HepG2 (cell line): ENCODE data around the gene ZNF674.

ENCODE experiments used
- ATF2 ChIP-seq: sonication (generic); formaldehyde crosslinking; IDR thresholded peaks from 2 replicates; pipeline ENCODE4 v1.4.0; 2020; ENCODE audit warnings: missing genetic modification reagents
- CTCF ChIP-seq: sonication (generic); formaldehyde crosslinking; IDR thresholded peaks from 2 replicates; pipeline ENCODE4 v1.5.0; 2020; ENCODE audit warnings: mild to moderate bottlenecking, missing genetic modification reagents, moderate library complexity
- EZH2 ChIP-seq: conservative IDR thresholded peaks from 2 replicates; pipeline ENCODE4 v1.6.1; 2012; ENCODE audit warnings: mild to moderate bottlenecking, low read depth, low read length, moderate library complexity
- HMG20A ChIP-seq: IDR thresholded peaks from 2 replicates; pipeline ENCODE4 v1.6.1; 2016; ENCODE audit warnings: borderline replicate concordance
- NFIC ChIP-seq: IDR thresholded peaks from 2 replicates; pipeline ENCODE4 v1.6.1; 2012; ENCODE audit warnings: mild to moderate bottlenecking, low read length, inconsistent platforms
- POLR2A ChIP-seq, 2 experiments: IDR thresholded peaks; 2 replicates each; pipeline ENCODE4 v1.6.1; 2011; ENCODE audit warnings: low read depth in 2 of 2, low read length in 2 of 2, mild to moderate bottlenecking in 1 of 2, moderate library complexity in 1 of 2; ENCODE audit not compliant: insufficient read depth in 1 of 2
- REXO4 ChIP-seq: sonication (generic); formaldehyde crosslinking; IDR thresholded peaks from 2 replicates; pipeline ENCODE4 v1.8.0; 2022; ENCODE audit warnings: missing genetic modification reagents, mild to moderate bottlenecking, borderline replicate concordance
- ZBTB7B ChIP-seq: sonication (generic); formaldehyde crosslinking; IDR thresholded peaks from 2 replicates; pipeline ENCODE4 v1.4.0; 2020; ENCODE audit warnings: missing genetic modification reagents
- ZNF335 ChIP-seq: sonication (generic); formaldehyde crosslinking; IDR thresholded peaks from 2 replicates; pipeline ENCODE4 v1.4.0; 2020; ENCODE audit warnings: missing genetic modification reagents
- ZNF589 ChIP-seq: sonication (generic); formaldehyde crosslinking; conservative IDR thresholded peaks from 2 replicates; pipeline ENCODE4 v1.8.0; 2022; ENCODE audit warnings: mild to moderate bottlenecking, moderate library complexity, missing genetic modification reagents
- ZNF629 ChIP-seq: sonication (generic); formaldehyde crosslinking; conservative IDR thresholded peaks from 2 replicates; pipeline ENCODE4 v1.5.0; 2020; ENCODE audit warnings: missing genetic modification reagents
- ZNF672 ChIP-seq: sonication (generic); formaldehyde crosslinking; IDR thresholded peaks from 2 replicates; pipeline ENCODE4 v1.8.1; 2022; ENCODE audit warnings: missing genetic modification reagents
- ZZZ3 ChIP-seq: sonication (generic); formaldehyde crosslinking; IDR thresholded peaks from 2 replicates; pipeline ENCODE4 v1.4.0; 2020; ENCODE audit warnings: missing genetic modification reagents, mild to moderate bottlenecking, borderline replicate concordance

- TF ChIP-seq HMG20A (CRISPR knock-in tag) (no peak), POLR2A (IDR thresholded peaks at IDR 0.05; ENCODE audit: insufficient read depth in 1 of 2, low read depth in 2 of 2, low read length in 2 of 2) (no peak), EZH2 (no peak), ZZZ3 (no peak), CTCF (CRISPR knock-in tag) (no peak), REXO4 (CRISPR knock-in tag) (no peak), NFIC (no peak), ATF2 (CRISPR knock-in tag) (no peak), ZNF589 (no peak), ZBTB7B (CRISPR knock-in tag) (no peak), ZNF629 (no peak), ZNF335 (CRISPR knock-in tag) (no peak), ZNF672 (CRISPR knock-in tag) (no peak)
Measured at GRCh38 chrX:46553935-46554334, 8.7 kb upstream of the ZNF674 start.
